ENCODE measurements around the gene TYSND1.

DNA sequence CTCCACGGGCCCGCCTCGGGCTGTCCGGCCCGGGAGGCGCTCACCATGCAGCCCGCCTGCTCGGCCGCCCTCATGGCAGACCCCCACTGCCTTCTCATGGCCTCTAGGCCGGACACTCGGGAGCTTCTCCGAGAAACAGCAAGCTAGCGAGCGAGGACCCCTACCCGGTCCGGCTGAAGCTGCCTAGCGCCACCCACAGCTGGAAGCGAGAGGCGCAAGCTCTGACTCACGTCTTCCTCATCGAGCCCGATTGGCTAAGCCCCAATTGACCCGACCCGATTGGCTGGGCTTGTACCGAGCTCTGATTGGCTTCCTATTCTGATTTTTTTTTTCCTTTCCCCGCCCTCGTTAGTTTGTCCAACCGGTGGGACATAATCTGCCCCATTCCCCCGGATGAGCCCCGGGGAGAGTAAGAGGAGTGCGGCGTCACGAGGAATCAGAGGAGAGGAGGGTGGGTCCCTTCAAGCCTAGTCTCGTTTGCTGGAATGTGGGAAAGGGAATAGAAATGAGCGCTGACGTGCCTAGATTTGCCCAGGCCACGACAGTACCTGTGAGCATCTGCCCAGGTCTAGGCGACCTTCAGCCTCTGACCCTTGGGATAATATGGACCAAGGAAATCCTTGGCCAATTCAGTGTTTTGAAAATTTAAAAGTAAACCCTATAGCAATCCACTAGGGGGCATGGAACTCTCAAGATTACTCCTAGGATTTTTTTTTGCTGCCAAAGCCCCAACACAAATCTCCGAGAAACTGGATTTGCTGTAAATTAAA is at the start of gene TYSND1:
- TF ChIP-seq, protein P1, sequence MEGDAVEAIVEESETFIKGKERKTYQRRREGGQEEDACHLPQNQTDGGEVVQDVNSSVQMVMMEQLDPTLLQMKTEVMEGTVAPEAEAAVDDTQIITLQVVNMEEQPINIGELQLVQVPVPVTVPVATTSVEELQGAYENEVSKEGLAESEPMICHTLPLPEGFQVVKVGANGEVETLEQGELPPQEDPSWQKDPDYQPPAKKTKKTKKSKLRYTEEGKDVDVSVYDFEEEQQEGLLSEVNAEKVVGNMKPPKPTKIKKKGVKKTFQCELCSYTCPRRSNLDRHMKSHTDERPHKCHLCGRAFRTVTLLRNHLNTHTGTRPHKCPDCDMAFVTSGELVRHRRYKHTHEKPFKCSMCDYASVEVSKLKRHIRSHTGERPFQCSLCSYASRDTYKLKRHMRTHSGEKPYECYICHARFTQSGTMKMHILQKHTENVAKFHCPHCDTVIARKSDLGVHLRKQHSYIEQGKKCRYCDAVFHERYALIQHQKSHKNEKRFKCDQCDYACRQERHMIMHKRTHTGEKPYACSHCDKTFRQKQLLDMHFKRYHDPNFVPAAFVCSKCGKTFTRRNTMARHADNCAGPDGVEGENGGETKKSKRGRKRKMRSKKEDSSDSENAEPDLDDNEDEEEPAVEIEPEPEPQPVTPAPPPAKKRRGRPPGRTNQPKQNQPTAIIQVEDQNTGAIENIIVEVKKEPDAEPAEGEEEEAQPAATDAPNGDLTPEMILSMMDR (IDR thresholded peaks at IDR 0.05) = peak in 5 of 7 experiments; percentile 39 to 79 (median 72)
- TF ChIP-seq POLR2A (IDR thresholded peaks at IDR 0.05) (peak in 2 of 4 donors; percentile 15 to 37), POLR2AphosphoS5 (IDR thresholded peaks at IDR 0.05) (peak; percentile 72 to 88 (median 86)), EP300 (IDR thresholded peaks at IDR 0.05) (no peak)
